Calu3 (cell line): Measurements from ENCODE around the gene RALGPS1. TPM values are rescaled to one million over a fixed set of nuclear protein-coding genes. Genes with fewer than 3 reads are reported as not detected.

ENCODE experiments used
- BruUV-seq: library from RNA; stranded (reverse); fragments of 400-500 nt; replicated peaks from 2 replicates; lab custom pipeline; 2021; lab: Mats Ljungman, UMichigan
- CTCF ChIA-PET: fragments of 300-600 bp; sonication (Branson Sonifier 250); formaldehyde crosslinking; loops from one replicate; lab custom pipeline; 2022; ENCODE audit warnings: antibody characterized with exemption; lab: Charles Lee
- DNase-seq: peaks from one replicate; pipeline ENCODE4 v3.0.0; 2022
- H3K27ac Mint-ChIP-seq: one replicate; pipeline ENCODE4 v1.8.0; 2022; ENCODE audit warnings: mixed read lengths; ENCODE audit not compliant: unreplicated experiment
- H3K27me3 Mint-ChIP-seq: one replicate; pipeline ENCODE4 v1.8.0; 2022; ENCODE audit warnings: mixed read lengths; ENCODE audit not compliant: unreplicated experiment
- H3K36me3 Mint-ChIP-seq: one replicate; pipeline ENCODE4 v1.8.0; 2022; ENCODE audit warnings: mild to moderate bottlenecking, moderate library complexity, mixed read lengths; ENCODE audit not compliant: insufficient read depth, unreplicated experiment
- H3K4me1 Mint-ChIP-seq: one replicate; pipeline ENCODE4 v1.8.0; 2022; ENCODE audit warnings: mild to moderate bottlenecking, low read depth, mixed read lengths; ENCODE audit not compliant: unreplicated experiment
- H3K4me3 Mint-ChIP-seq: one replicate; pipeline ENCODE4 v1.8.0; 2022; ENCODE audit warnings: mild to moderate bottlenecking, low read depth, moderate library complexity, mixed read lengths; ENCODE audit not compliant: unreplicated experiment
- H3K9me3 Mint-ChIP-seq: one replicate; pipeline ENCODE4 v1.8.0; 2022; ENCODE audit warnings: low read depth, mixed read lengths; ENCODE audit not compliant: unreplicated experiment
- CTCF ChIP-seq: fragments of 200-600 bp; IDR thresholded peaks from one replicate; pipeline ENCODE4 v1.8.0; 2022; ENCODE audit warnings: antibody characterized with exemption; ENCODE audit not compliant: unreplicated experiment
- intact Hi-C: fragments of 100-400 bp; cut with micrococcal nuclease; formaldehyde crosslinking; loops from one replicate; pipeline ENCODE4 v1.10.0; 2022; ENCODE audit not compliant: unreplicated experiment
- total RNA-seq: library from RNA; stranded (reverse); gene quantifications from 2 replicates; pipeline ENCODE4 v1.2.3, GENCODE V29; 2022

Gene RALGPS1
- total RNA-seq, 1 experiment from 2014 or later, result 8.3 TPM

GRCh38 chr9:127199001-127199791 is 284.6 kb downstream of the RALGPS1 start:
- Mint-ChIP-seq H3K36me3 (no peaks in the 10 kb centered on the region), H3K4me3 (no peak overlapping the region), H3K27me3 (no peaks in the 10 kb centered on the region), H3K27ac (no peak overlapping the region), H3K4me1 (no peaks in the 10 kb centered on the region), H3K9me3 (no peaks in the 10 kb centered on the region)
- intact Hi-C loops, result loop anchor here (1.0 kb wide), 2 partner anchors 233 to 259 kb away; no protein-coding TSS in a partner anchor
- CTCF ChIA-PET, result interaction anchor here (1.0 to 2.1 kb wide), 4 partner anchors 15 to 259 kb away, joined by 3 to 16 read pairs (median 4); no protein-coding TSS in a partner anchor
- DNase-seq, result peak; percentile 72
- BruUV-seq, result no TSS peak
- TF ChIP-seq CTCF, result peak; percentile 76

GRCh38 chr9:127200106-127200862 is 285.7 kb downstream of the RALGPS1 start:
- CTCF ChIA-PET, result interaction anchor here (1.4 kb wide), 1 partner anchor 234 kb away, joined by 5 read pairs; no protein-coding TSS in a partner anchor
- H3K4me1 Mint-ChIP-seq, result no peaks in the 10 kb centered on the region

GRCh38 chr9:127201071-127201541 is 286.5 kb downstream of the RALGPS1 start:
- CTCF ChIA-PET, result no interaction called here
- Mint-ChIP-seq H3K4me1 (no peaks in the 10 kb centered on the region), H3K27me3 (peaks cover 13% of the 10 kb centered on the region), H3K9me3 (no peaks in the 10 kb centered on the region), H3K27ac (no peak overlapping the region), H3K36me3 (no peaks in the 10 kb centered on the region), H3K4me3 (no peak overlapping the region)
- no peak for TF ChIP-seq CTCF
- no TSS peak for BruUV-seq
- intact Hi-C loops, result no loop called here
- DNase-seq, result no peak

More at GRCh38 chr9:127200106-127200862, 285.7 kb downstream of the RALGPS1 start:
- no peaks in the 10 kb centered on the region for H3K9me3 Mint-ChIP-seq
- no peak for DNase-seq
- TF ChIP-seq CTCF, result no peak
- intact Hi-C loops, result no loop called here
- peaks cover 5% of the 10 kb centered on the region for H3K27me3 Mint-ChIP-seq
- no peak overlapping the region for H3K27ac Mint-ChIP-seq
- H3K36me3 Mint-ChIP-seq, result no peaks in the 10 kb centered on the region
- H3K4me3 Mint-ChIP-seq, result no peak overlapping the region
- no TSS peak for BruUV-seq

GRCh38 chr9:127201731-127202130 is 287.1 kb downstream of the RALGPS1 start:
- no peak for TF ChIP-seq CTCF
- no peak overlapping the region for H3K27ac Mint-ChIP-seq
- intact Hi-C loops, result no loop called here
- no TSS peak for BruUV-seq
- H3K4me1 Mint-ChIP-seq, result no peaks in the 10 kb centered on the region
- no peaks in the 10 kb centered on the region for H3K9me3 Mint-ChIP-seq
- no peaks in the 10 kb centered on the region for H3K36me3 Mint-ChIP-seq
- CTCF ChIA-PET, result no interaction called here
- H3K4me3 Mint-ChIP-seq, result no peak overlapping the region
- DNase-seq, result no peak
- H3K27me3 Mint-ChIP-seq, result peaks cover 13% of the 10 kb centered on the region
